HG02840 (cell line): ENCODE data around the gene POLN.
"Not testable (repeated sequence)": the region's sequence is repeated elsewhere in the genome, so short reads cannot be mapped to it uniquely, and the experiment has no call there.

Source experiments
- ATAC-seq: cut with Tn5 transposase; IDR thresholded peaks from one replicate; pipeline ENCODE4 v1.9.1; 2021; ENCODE audit warnings: mild to moderate bottlenecking, moderate library complexity, moderate number of reproducible peaks; ENCODE audit not compliant: unreplicated experiment, low FRiP score

POLN gene

GRCh38 chr4:2174061-2174460 is 67.9 kb downstream of the POLN start:
- no peak for ATAC-seq

- ATAC-seq, result no peak
These were observed 69.2 kb downstream of the POLN start for GRCh38 chr4:2172627-2173231.

GRCh38 chr4:2172161-2172560 is 69.8 kb downstream of the POLN start:
- no peak for ATAC-seq

- no peak for ATAC-seq
These were observed 73.2 kb downstream of the POLN start for GRCh38 chr4:2168469-2169319.

- no peak for ATAC-seq
These were observed 75.7 kb downstream of the POLN start for GRCh38 chr4:2166253-2166652.

- no peak for ATAC-seq
These were observed 76.5 kb downstream of the POLN start for GRCh38 chr4:2165391-2165790.

GRCh38 chr4:2163311-2163821 is 78.6 kb downstream of the POLN start:
- ATAC-seq, result no peak

GRCh38 chr4:2161092-2161703 is 80.7 kb downstream of the POLN start:
- not testable (repeated sequence) for ATAC-seq

- no peak for ATAC-seq
These were observed 82.0 kb downstream of the POLN start for GRCh38 chr4:2159931-2160330.

GRCh38 chr4:2155246-2155645 is 86.7 kb downstream of the POLN start:
- no peak for ATAC-seq

- no peak for ATAC-seq
These were observed 87.6 kb downstream of the POLN start for GRCh38 chr4:2154215-2154740.

- ATAC-seq, result no peak
These were observed 90.4 kb downstream of the POLN start for GRCh38 chr4:2151544-2151943.

GRCh38 chr4:2150076-2150475 is 91.8 kb downstream of the POLN start:
- no peak for ATAC-seq

- no peak for ATAC-seq
These were observed 99.1 kb downstream of the POLN start for GRCh38 chr4:2142630-2143427.

- ATAC-seq, result no peak
These were observed 100.0 kb downstream of the POLN start for GRCh38 chr4:2141762-2142451.

GRCh38 chr4:2141022-2141761 is 100.7 kb downstream of the POLN start:
- no peak for ATAC-seq

GRCh38 chr4:2138846-2139500 is 102.9 kb downstream of the POLN start:
- ATAC-seq, result no peak

- ATAC-seq, result no peak
These were observed 105.2 kb downstream of the POLN start for GRCh38 chr4:2136726-2137125.

- no peak for ATAC-seq
These were observed 106.8 kb downstream of the POLN start for GRCh38 chr4:2135083-2135482.
